Activated CD4-positive, CD25-positive, alpha-beta regulatory T cell treated with anti-CD3 and anti-CD28 coated beads, Interleukin-2, amount 50 U/mL, for 16 hours (primary cell): ENCODE data around the gene RTN1.

ENCODE experiments used
- DNase-seq: peaks from one replicate; pipeline ENCODE4 v3.0.0-alpha.2; 2020; ENCODE audit warnings: low read depth, low spot score

The RTN1 gene

GRCh38 chr14:59565087-59565486 lies 305.5 kb downstream of the RTN1 start:
- no peak for DNase-seq

- DNase-seq, result no peak
Measured at GRCh38 chr14:59564366-59564765, 306.2 kb downstream of the RTN1 start.

- DNase-seq, result no peak
Measured at GRCh38 chr14:59547310-59547709, 323.3 kb downstream of the RTN1 start.
